Chondrocyte (in vitro differentiated cells): ENCODE results near the gene CNR2. TPM values are rescaled to one million over a fixed set of nuclear protein-coding genes. Genes with fewer than 3 reads are reported as not detected.
"Not testable (repeated sequence)": the region's sequence is repeated elsewhere in the genome, so short reads cannot be mapped to it uniquely, and the experiment has no call there.

Source experiments
- DNase-seq: peaks from one replicate; pipeline ENCODE4 v3.0.0; 2021; ENCODE audit warnings: mixed read lengths, low spot score
- H3K27ac Mint-ChIP-seq: one replicate; pipeline ENCODE4 v1.8.0; 2021; ENCODE audit warnings: mild to moderate bottlenecking, moderate library complexity, mixed read lengths; ENCODE audit not compliant: unreplicated experiment
- H3K27me3 Mint-ChIP-seq: 2 replicates; pipeline ENCODE4 v1.8.0; 2021; ENCODE audit warnings: low read depth, mixed read lengths
- H3K36me3 Mint-ChIP-seq: 2 replicates; pipeline ENCODE4 v1.8.0; 2021; ENCODE audit warnings: low read depth, mixed read lengths
- H3K4me1 Mint-ChIP-seq: 2 replicates; pipeline ENCODE4 v1.8.0; 2021; ENCODE audit warnings: low read depth, mild to moderate bottlenecking, mixed read lengths
- H3K4me3 Mint-ChIP-seq: one replicate; pipeline ENCODE4 v1.8.0; 2021; ENCODE audit warnings: mild to moderate bottlenecking, moderate library complexity, mixed read lengths; ENCODE audit not compliant: unreplicated experiment
- H3K9me3 Mint-ChIP-seq: 2 replicates; pipeline ENCODE4 v1.8.0; 2021; ENCODE audit warnings: low read depth, mixed read lengths
- total RNA-seq: library from RNA; stranded (reverse); gene quantifications from 3 replicates; pipeline ENCODE4 v1.2.1, GENCODE V29; 2021
- TF ChIP-seq, protein P1 (sequence below): fragments of 200-600 bp; sonication (generic); IDR thresholded peaks from 2 replicates; pipeline ENCODE4 v1.5.0; 2021; ENCODE audit warnings: antibody characterized with exemption, mild to moderate bottlenecking, moderate library complexity

The CNR2 gene
- total RNA-seq, 1 donor from 2014 or later: not detected

DNA sequence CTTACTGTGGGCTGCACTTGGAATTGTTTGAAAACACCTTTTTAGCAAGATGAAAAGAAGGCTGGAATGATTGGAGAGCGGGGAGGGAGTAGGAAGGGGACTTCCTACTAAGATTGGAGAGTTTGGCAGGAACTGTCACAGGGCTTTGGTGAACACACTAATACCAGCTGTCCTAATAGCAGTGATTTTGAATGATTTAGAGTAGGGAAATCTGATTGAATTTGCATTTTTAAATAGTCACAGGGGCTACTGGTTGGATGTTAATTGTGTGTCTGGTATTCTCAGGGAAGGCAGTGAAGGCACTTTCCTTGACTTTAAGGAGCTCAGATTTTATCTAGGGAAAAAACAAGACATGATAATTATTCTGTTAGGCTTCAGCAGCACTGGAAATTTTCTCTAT, 85.4 kb downstream of the CNR2 start:
- peaks cover 19% of the 10 kb centered on the region for H3K4me1 Mint-ChIP-seq
- no peaks in the 10 kb centered on the region for H3K36me3 Mint-ChIP-seq
- TF ChIP-seq, protein P1, sequence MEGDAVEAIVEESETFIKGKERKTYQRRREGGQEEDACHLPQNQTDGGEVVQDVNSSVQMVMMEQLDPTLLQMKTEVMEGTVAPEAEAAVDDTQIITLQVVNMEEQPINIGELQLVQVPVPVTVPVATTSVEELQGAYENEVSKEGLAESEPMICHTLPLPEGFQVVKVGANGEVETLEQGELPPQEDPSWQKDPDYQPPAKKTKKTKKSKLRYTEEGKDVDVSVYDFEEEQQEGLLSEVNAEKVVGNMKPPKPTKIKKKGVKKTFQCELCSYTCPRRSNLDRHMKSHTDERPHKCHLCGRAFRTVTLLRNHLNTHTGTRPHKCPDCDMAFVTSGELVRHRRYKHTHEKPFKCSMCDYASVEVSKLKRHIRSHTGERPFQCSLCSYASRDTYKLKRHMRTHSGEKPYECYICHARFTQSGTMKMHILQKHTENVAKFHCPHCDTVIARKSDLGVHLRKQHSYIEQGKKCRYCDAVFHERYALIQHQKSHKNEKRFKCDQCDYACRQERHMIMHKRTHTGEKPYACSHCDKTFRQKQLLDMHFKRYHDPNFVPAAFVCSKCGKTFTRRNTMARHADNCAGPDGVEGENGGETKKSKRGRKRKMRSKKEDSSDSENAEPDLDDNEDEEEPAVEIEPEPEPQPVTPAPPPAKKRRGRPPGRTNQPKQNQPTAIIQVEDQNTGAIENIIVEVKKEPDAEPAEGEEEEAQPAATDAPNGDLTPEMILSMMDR: no peak
- no peak overlapping the region for H3K4me3 Mint-ChIP-seq
- H3K27ac Mint-ChIP-seq: no peak overlapping the region
- H3K27me3 Mint-ChIP-seq: no peaks in the 10 kb centered on the region
- DNase-seq: no peak
- H3K9me3 Mint-ChIP-seq: no peaks in the 10 kb centered on the region

DNA sequence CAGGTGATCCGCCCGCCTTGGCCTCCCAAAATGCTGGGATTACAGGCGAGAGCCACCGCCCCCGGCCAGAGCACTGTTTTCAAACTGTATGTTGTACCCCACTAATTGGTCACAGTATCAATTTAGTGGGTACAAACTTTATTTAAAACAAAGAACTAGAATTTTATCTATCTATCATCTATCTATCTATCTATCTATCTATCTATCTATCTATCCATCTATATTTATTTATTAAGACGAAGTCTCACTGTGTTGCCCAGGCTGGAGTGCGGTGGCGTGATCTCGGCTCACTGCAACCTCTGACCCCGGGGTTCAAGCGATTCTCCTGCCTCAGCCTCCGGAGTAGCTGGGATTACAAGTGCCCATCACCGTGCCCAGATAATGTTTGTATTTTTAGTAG, 86.6 kb downstream of the CNR2 start:
- peaks cover 19% of the 10 kb centered on the region for H3K4me1 Mint-ChIP-seq
- DNase-seq, H3K27ac Mint-ChIP-seq, H3K9me3 Mint-ChIP-seq, H3K4me3 Mint-ChIP-seq, H3K36me3 Mint-ChIP-seq, H3K27me3 Mint-ChIP-seq: not testable (repeated sequence)

DNA sequence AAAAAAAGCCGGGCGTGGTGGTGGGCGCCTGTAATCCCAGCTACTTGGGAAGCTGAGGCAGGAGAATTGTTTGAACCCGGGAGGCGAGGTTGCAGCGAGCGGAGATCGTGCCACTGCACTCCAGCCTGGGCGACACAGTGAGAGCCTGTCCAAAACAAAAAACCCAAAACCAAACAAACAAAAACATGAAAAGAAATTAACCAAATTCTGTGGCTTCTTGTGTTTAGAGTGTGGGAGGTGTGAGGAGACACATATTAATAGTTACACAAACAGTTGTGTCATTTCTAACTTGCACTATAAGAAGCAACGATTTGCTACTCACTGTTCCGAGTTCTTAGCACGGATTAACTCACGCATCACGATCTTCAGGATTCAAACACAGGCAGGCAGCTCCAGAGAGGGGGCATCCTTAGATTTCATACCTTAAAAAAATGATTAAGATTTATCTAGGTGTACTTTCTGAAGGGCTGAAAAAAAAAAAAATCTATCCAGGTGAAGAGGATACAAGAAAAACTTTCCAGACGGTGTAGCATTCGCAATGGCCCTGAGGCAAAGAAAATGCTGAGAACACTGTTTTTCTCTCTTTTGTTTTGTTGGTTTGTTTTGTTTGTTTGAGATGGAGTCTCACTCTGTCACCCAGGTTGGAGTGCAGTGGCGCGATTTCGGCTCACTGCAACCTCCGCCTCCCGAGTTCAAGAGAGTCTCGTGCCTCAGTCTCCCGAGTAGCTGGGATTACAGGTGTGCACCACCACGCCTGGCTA, 87.2 kb downstream of the CNR2 start:
- H3K4me1 Mint-ChIP-seq: peaks cover 19% of the 10 kb centered on the region
- H3K4me3 Mint-ChIP-seq: peak overlapping the region; percentile 87
- peak overlapping the region; percentile 93 for H3K27ac Mint-ChIP-seq
- no peaks in the 10 kb centered on the region for H3K9me3 Mint-ChIP-seq
- TF ChIP-seq, protein P1: no peak
- no peak for DNase-seq
- H3K36me3 Mint-ChIP-seq: no peaks in the 10 kb centered on the region
- no peaks in the 10 kb centered on the region for H3K27me3 Mint-ChIP-seq

DNA sequence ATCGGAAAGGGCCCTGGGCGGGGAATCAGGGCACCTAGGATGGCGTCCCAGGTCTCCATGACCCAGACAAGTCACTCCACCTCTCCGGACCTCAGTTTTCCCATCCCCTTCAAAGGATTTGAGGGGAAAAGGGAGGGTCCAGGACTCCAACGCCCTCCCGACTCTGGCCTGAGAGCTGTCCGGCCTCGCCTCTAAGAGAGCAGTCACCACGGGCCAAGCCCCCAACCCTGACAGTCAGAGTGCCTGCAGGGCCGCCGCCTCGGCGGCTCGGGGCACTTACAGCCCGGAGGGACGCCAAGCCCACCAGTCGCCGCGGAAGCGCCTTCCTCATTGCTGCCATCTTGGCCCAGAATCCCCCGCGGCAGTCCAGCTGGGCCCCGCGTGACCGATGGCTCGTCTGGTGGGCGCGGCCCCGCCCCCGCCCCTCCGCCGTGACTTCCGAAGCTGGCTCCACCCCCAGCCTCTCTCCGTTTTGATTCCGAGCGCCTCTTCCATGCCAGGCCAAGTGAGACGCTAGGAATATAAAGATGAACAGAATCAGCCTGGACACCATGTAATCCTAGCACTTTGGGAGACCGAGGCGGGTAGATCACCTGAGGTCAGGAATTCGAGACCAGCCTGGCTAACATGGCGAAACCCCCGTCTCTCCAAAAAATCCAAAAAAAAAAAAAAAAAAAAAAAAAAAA, 87.9 kb downstream of the CNR2 start, which contains the start of gene HMGCL:
Gene HMGCL, minus strand, starts transcription at position 354 of the 686 bp plus-strand sequence. Its CDS starts 14 bp downstream, at position 340.
- no peak for DNase-seq
- H3K27ac Mint-ChIP-seq: peak within 1 kb of the TSS; percentile 93
- TF ChIP-seq, protein P1: no peak
- no peaks in the 10 kb centered on the region for H3K27me3 Mint-ChIP-seq
- H3K36me3 Mint-ChIP-seq: peaks cover 2% of the 10 kb centered on the region
- H3K9me3 Mint-ChIP-seq: no peaks in the 10 kb centered on the region
- H3K4me1 Mint-ChIP-seq: peaks cover 19% of the 10 kb centered on the region
- H3K4me3 Mint-ChIP-seq: peak within 1 kb of the TSS; percentile 87

DNA sequence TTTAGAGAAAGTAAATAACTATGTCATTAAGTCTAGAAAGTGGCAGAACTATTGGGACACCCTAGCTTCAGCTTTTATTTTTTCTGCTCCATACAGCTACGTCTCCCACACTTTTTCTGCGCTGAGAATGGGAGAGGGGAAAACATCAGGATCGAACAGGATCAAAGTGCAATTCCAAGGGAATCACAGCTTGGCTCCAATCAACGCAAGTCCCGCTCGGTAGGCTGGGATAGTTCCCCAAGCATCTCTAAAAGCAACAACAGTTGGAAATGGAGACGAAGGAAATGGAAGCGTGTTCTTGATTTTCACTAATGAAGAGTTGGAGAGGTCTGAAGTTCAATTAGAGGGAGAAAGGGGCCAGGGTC, 88.5 kb downstream of the CNR2 start:
- no peak for DNase-seq
- Mint-ChIP-seq H3K27ac (peak overlapping the region; percentile 93), H3K9me3 (no peaks in the 10 kb centered on the region), H3K4me3 (peak overlapping the region; percentile 87), H3K4me1 (peaks cover 19% of the 10 kb centered on the region), H3K36me3 (peaks cover 3% of the 10 kb centered on the region), H3K27me3 (no peaks in the 10 kb centered on the region)
- TF ChIP-seq, protein P1: no peak
